K562 (cell line): ENCODE data around the gene PLCB3. TPM values are rescaled to one million over a fixed set of nuclear protein-coding genes. Genes with fewer than 3 reads are reported as not detected.

Experiments used
- ELF2 ChIP-seq: fragments of 250-450 bp; sonication (Bioruptor Pico); IDR thresholded peaks from 2 replicates; pipeline ENCODE4 v1.5.0; 2021; ENCODE audit warnings: mild to moderate bottlenecking
- TBP ChIP-seq: optimal IDR thresholded peaks from 2 replicates; pipeline ENCODE3; 2011; ENCODE audit warnings: low read depth, low read length, improper control_type of control experiment
- ZBTB7A ChIP-seq: IDR thresholded peaks from 2 replicates; pipeline ENCODE4 v1.6.1; 2011; ENCODE audit warnings: low read depth, mild to moderate bottlenecking, low read length, moderate library complexity, borderline replicate concordance; ENCODE audit not compliant: control insufficient read depth
- ZEB2 ChIP-seq: fragments of 450-650 bp; IDR thresholded peaks from 2 replicates; pipeline ENCODE4 v1.6.1; 2016
- polyA plus RNA-seq, 8 experiments: library from polyadenylated mRNA; depleted of rRNA in 4 of 8; stranded (reverse) in 5 of 8; unstranded in 3 of 8; fragments of >200 nt; fragmentation: Nextera tagmentation in 2 of 8; fragmentation: Illumina TruSeq in 1 of 8; extraction: Ambion mirVana in 2 of 8; extraction: Trizol in 1 of 8; gene quantifications; 2 replicates each; pipeline versions ENCODE4 v1.2.1 to v1.2.3, GENCODE V29; 2011 to 2014; ENCODE audit warnings: inconsistent platforms in 1 of 8, missing spikeins in 1 of 8
- total RNA-seq, 7 experiments: library from RNA; depleted of rRNA in 6 of 7; stranded (reverse); fragments of >200 nt in 6 of 7; fragmentation: Illumina TruSeq in 2 of 7; extraction: Trizol in 2 of 7; gene quantifications; 2 replicates each; pipeline versions ENCODE4 v1.2.1 to v1.2.3, GENCODE V29; 2011 to 2021; ENCODE audit warnings: low replicate concordance in 1 of 7
- TF ChIP-seq, protein P1 (sequence below), 2 experiments: fragments of 450-650 bp in 1 of 2; IDR thresholded peaks; 2 replicates each; pipeline ENCODE4 v1.6.1; 2011 to 2017; ENCODE audit warnings: low read depth in 2 of 2, antibody characterized with exemption in 1 of 2, borderline replicate concordance in 1 of 2, low read length in 1 of 2, mild to moderate bottlenecking in 1 of 2, mixed read lengths in 1 of 2; ENCODE audit not compliant: control insufficient read depth in 1 of 2
- TF ChIP-seq, protein P2 (sequence below): fragments of 450-650 bp; formaldehyde crosslinking; IDR thresholded peaks from 2 replicates; pipeline ENCODE4 v1.4.0; 2020; ENCODE audit warnings: mild to moderate bottlenecking, moderate library complexity
- TF ChIP-seq, protein P3 (sequence below): IDR thresholded peaks from 2 replicates; pipeline ENCODE4 v1.6.1; 2012; ENCODE audit warnings: low read depth, low read length, improper control_type of control experiment, borderline replicate concordance
- TF ChIP-seq, protein P4 (sequence below): sonication (generic); formaldehyde crosslinking; IDR thresholded peaks from 2 replicates; pipeline ENCODE4 v1.8.0; 2022; ENCODE audit warnings: mild to moderate bottlenecking, missing genetic modification reagents
- TF ChIP-seq, protein P5 (sequence below): fragments of 450-650 bp; IDR thresholded peaks from 2 replicates; pipeline ENCODE4 v1.6.1; 2016; ENCODE audit warnings: antibody characterized with exemption
- TF ChIP-seq, protein P6 (sequence below): fragments of 200-800 bp; sonication (Bioruptor generic); IDR thresholded peaks from 2 replicates; pipeline ENCODE4 v1.6.1; 2017; ENCODE audit warnings: missing genetic modification characterization, missing compliant biosample characterization

Gene PLCB3
- total and polyA plus RNA-seq, 9 of the 15 experiments (the other 6 are each of a cell fraction or from before 2014, with no cell fraction given), result 0.31 to 44.8 (median 14.6) TPM

DNA sequence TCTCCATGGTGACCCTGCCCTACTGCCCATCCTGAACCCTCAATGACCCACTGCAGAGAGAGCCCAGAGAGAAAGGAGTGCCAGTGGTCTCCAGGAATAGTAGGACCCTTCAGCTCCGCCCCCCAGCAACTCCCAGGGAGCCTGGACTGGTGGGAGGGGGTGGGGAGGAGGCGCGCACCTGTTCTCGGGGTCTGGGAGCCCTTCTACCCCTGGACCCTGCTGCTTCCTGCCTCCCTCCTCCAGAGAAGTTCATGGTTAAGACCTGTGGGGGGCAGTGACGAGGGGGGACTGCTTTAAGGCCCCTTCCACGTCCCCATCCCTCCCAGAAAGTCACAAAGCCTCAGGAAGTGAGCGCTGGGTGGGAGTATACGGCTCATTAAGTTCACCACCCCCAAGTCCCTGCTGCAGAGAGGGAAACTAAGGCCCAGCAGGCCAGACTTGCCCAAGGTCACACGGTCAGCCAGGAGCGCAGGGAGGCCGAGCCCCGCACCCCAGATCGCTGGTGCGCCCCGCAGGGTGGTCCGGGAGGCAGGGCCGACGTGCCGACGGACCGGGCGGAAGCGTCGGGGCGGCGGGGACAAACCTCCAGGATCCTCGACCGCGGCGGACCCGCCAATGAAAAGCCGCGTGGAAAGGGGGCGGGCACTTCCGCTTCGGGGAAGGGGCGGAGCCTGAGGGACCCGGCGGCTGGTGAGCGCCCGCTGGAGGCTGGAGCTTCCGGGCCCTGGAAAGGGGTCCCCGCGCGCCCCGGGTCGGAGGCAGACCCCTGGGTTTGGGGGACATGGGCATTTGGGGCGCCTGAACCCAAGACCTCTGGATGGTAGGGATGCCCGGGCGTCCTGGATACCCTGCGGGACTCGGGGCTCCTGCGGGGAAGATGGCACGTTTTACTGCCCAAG is 25.5 kb upstream of the PLCB3 start, which contains the start of the genes NUDT22 and TRPT1 (continued):
- TF ChIP-seq, protein P1, sequence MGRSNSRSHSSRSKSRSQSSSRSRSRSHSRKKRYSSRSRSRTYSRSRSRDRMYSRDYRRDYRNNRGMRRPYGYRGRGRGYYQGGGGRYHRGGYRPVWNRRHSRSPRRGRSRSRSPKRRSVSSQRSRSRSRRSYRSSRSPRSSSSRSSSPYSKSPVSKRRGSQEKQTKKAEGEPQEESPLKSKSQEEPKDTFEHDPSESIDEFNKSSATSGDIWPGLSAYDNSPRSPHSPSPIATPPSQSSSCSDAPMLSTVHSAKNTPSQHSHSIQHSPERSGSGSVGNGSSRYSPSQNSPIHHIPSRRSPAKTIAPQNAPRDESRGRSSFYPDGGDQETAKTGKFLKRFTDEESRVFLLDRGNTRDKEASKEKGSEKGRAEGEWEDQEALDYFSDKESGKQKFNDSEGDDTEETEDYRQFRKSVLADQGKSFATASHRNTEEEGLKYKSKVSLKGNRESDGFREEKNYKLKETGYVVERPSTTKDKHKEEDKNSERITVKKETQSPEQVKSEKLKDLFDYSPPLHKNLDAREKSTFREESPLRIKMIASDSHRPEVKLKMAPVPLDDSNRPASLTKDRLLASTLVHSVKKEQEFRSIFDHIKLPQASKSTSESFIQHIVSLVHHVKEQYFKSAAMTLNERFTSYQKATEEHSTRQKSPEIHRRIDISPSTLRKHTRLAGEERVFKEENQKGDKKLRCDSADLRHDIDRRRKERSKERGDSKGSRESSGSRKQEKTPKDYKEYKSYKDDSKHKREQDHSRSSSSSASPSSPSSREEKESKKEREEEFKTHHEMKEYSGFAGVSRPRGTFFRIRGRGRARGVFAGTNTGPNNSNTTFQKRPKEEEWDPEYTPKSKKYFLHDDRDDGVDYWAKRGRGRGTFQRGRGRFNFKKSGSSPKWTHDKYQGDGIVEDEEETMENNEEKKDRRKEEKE (IDR thresholded peaks at IDR 0.05; ENCODE audit: borderline replicate concordance in 1 of 2, control insufficient read depth in 1 of 2, low read depth in 2 of 2, low read length in 1 of 2), result 0 out of 4 replicates have a peak, but pooled peaks of 1 of the 2 experiments have one; percentile 33
- TF ChIP-seq, protein P2, sequence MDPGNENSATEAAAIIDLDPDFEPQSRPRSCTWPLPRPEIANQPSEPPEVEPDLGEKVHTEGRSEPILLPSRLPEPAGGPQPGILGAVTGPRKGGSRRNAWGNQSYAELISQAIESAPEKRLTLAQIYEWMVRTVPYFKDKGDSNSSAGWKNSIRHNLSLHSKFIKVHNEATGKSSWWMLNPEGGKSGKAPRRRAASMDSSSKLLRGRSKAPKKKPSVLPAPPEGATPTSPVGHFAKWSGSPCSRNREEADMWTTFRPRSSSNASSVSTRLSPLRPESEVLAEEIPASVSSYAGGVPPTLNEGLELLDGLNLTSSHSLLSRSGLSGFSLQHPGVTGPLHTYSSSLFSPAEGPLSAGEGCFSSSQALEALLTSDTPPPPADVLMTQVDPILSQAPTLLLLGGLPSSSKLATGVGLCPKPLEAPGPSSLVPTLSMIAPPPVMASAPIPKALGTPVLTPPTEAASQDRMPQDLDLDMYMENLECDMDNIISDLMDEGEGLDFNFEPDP, result no peak
- TF ChIP-seq, protein P3, sequence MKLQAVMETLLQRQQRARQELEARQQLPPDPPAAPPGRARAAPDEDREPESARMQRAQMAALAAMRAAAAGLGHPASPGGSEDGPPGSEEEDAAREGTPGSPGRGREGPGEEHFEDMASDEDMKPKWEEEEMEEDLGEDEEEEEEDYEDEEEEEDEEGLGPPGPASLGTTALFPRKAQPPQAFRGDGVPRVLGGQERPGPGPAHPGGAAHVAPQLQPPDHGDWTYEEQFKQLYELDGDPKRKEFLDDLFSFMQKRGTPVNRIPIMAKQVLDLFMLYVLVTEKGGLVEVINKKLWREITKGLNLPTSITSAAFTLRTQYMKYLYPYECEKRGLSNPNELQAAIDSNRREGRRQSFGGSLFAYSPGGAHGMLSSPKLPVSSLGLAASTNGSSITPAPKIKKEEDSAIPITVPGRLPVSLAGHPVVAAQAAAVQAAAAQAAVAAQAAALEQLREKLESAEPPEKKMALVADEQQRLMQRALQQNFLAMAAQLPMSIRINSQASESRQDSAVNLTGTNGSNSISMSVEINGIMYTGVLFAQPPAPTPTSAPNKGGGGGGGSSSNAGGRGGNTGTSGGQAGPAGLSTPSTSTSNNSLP, result no peak
- TF ChIP-seq ZEB2, result no peak
- TF ChIP-seq, protein P4, sequence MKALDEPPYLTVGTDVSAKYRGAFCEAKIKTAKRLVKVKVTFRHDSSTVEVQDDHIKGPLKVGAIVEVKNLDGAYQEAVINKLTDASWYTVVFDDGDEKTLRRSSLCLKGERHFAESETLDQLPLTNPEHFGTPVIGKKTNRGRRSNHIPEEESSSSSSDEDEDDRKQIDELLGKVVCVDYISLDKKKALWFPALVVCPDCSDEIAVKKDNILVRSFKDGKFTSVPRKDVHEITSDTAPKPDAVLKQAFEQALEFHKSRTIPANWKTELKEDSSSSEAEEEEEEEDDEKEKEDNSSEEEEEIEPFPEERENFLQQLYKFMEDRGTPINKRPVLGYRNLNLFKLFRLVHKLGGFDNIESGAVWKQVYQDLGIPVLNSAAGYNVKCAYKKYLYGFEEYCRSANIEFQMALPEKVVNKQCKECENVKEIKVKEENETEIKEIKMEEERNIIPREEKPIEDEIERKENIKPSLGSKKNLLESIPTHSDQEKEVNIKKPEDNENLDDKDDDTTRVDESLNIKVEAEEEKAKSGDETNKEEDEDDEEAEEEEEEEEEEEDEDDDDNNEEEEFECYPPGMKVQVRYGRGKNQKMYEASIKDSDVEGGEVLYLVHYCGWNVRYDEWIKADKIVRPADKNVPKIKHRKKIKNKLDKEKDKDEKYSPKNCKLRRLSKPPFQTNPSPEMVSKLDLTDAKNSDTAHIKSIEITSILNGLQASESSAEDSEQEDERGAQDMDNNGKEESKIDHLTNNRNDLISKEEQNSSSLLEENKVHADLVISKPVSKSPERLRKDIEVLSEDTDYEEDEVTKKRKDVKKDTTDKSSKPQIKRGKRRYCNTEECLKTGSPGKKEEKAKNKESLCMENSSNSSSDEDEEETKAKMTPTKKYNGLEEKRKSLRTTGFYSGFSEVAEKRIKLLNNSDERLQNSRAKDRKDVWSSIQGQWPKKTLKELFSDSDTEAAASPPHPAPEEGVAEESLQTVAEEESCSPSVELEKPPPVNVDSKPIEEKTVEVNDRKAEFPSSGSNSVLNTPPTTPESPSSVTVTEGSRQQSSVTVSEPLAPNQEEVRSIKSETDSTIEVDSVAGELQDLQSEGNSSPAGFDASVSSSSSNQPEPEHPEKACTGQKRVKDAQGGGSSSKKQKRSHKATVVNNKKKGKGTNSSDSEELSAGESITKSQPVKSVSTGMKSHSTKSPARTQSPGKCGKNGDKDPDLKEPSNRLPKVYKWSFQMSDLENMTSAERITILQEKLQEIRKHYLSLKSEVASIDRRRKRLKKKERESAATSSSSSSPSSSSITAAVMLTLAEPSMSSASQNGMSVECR (CRISPR knock-in tag), result peak; percentile 71
- TF ChIP-seq, protein P5, sequence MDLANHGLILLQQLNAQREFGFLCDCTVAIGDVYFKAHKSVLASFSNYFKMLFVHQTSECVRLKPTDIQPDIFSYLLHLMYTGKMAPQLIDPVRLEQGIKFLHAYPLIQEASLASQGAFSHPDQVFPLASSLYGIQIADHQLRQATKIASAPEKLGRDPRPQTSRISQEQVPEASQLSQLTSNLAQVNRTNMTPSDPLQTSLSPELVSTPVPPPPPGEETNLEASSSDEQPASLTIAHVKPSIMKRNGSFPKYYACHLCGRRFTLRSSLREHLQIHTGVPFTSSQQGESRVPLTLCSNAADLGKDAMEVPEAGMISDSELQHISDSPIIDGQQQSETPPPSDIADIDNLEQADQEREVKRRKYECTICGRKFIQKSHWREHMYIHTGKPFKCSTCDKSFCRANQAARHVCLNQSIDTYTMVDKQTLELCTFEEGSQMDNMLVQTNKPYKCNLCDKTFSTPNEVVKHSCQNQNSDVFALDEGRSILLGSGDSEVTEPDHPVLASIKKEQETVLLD, result 0 out of 2 replicates have a peak, but pooled peaks have one; percentile 33
- TF ChIP-seq, protein P6, sequence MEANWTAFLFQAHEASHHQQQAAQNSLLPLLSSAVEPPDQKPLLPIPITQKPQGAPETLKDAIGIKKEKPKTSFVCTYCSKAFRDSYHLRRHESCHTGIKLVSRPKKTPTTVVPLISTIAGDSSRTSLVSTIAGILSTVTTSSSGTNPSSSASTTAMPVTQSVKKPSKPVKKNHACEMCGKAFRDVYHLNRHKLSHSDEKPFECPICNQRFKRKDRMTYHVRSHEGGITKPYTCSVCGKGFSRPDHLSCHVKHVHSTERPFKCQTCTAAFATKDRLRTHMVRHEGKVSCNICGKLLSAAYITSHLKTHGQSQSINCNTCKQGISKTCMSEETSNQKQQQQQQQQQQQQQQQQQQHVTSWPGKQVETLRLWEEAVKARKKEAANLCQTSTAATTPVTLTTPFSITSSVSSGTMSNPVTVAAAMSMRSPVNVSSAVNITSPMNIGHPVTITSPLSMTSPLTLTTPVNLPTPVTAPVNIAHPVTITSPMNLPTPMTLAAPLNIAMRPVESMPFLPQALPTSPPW (CRISPR knock-in tag), result peak; percentile 72
- TF ChIP-seq ZBTB7A, result peak; percentile 90
- peak; percentile 68 for TF ChIP-seq ELF2 (CRISPR knock-in tag)
- TF ChIP-seq TBP, result peak; percentile 50
